Left kidney (tissue), 2 donors: ENCODE results near the gene RASSF8. TPM values are rescaled to one million over a fixed set of nuclear protein-coding genes. Genes with fewer than 3 reads are reported as not detected.

Experiments used
- DNase-seq: peaks from one replicate; pipeline ENCODE4 v3.0.0-alpha.2; 2013
- polyA plus RNA-seq: library from polyadenylated mRNA; unstranded; fragments of 120-200 nt; gene quantifications from one replicate; pipeline ENCODE4 v1.2.1, GENCODE V29; 2013; ENCODE audit not compliant: insufficient read length

Gene RASSF8
- polyA plus RNA-seq, 1 donor, result 83.8 TPM

DNA sequence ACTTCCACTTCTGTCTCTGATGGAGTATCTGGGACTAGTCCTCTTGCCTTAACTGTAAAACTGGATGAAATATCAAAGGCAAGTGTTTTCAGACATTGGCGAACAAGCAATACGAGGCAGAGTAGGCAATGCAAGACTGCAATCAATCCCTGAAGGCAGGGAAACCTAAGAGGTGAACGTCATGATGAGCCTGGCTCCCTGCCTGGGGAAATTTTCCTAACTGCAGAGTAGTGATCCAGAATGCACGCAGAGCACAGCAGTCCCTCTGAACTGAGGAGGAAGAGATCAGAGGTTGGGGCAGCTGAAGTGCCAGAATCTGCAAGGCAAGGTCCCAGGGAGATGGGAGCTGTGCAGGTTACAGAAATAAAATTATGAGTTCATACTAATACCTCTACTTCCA, 147.9 kb downstream of the RASSF8 start:
- DNase-seq, result no peak

DNA sequence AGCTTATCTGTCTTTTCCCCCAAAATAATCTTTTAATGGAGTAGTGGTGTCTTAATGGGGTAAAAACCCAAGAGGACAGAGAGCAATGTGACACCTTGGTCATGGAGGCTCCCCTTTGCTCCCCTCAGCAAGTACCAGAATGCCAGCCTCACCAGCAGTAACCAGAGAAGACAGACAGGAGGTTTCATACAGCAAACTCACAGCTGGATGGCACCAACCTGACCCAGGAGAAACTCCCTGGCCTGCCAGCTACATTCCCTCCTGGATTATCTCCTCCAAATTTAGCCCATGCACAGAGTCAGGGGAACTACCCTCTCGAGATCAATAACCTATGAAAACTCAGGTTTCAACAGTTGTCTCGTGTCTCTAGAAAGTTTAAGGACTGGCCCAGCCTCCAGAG, 150.4 kb downstream of the RASSF8 start:
- DNase-seq, result no peak

DNA sequence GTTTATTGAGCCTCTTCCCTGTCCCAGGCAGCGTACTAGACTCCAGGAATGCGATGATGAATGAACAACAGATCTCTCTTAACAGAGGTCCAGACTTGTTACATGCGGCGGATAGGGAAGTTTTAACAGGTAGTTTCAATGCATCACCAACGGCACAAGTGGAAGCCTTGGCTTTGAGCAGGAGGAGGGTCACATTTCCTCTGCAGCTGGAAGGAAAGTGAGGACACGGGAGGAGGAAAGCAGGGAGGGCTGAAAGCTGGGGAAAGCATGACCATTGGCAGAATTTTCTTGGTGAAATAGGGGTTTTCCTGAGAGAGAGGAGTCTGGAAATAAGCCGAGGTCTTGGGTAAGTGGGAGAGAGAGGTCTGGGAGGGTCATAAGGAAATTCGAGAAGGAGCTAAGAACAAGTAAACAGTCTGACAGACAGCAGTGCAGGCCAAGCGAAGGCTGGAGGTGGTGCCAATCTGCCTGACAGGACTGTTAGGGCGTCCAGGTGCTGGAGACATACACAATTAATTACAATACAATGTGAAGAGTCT, 150.9 kb downstream of the RASSF8 start:
- DNase-seq, result peak; percentile 55

DNA sequence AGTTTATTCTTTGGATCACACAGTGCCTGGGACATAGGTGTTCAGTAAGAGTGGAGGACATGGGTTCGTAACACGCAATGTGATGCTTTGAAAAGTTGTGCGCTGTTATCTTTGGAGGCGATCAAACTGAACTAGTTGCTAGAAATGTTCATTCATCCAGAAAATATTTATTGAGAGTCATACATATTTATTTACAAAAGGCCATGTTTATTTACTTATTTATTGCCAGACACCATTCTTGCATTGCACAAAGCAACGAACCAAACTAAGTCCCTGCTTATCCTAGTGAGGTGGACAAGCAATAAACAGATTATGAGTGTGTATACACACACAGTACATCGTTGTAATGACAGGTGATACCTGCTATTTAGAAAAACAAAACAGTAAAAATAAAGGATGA, 153.8 kb downstream of the RASSF8 start:
- no peak for DNase-seq

DNA sequence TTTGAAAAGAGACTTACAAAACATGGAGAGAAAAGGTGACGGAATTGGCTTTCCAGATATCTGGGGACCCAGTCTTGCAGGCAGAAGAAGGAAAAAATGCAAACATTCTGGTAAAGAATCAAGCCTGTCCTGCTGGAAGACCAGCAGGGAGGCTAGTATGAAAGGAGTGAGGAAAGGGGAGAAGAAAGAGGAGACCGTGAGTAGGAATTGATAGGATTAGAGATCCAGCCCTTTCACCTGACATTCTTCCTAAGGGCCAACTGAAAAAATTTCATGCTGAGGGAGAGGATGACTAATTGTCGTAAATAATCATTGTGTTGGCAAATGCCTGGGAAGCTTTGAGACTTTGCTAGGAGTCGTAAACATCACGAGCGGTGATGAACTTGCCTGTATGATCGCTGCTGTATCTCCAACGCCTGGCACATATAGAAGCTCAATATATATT, 154.2 kb downstream of the RASSF8 start:
- DNase-seq, result no peak

DNA sequence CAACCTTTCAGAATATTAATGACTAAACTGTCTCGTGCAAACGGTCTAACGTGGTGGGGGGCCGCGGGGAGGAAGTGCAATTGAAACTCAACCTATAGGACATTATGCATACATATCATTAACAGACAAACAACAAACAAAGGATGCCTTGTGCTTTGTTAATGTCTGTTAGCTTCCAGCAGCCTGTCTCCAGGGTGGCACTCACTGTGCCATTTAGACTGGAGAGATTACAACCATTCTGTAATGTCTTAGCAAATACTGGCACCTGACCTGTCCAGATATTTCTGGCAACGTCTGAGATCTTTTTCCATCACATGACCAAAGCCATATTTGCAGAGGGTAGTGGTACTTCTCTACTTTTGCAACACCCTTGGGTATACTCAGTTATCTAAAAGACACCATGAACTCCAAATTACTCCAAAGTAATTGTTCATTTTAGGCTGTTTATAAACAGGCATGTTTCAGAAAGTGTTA, 154.7 kb downstream of the RASSF8 start:
- DNase-seq, result no peak

DNA sequence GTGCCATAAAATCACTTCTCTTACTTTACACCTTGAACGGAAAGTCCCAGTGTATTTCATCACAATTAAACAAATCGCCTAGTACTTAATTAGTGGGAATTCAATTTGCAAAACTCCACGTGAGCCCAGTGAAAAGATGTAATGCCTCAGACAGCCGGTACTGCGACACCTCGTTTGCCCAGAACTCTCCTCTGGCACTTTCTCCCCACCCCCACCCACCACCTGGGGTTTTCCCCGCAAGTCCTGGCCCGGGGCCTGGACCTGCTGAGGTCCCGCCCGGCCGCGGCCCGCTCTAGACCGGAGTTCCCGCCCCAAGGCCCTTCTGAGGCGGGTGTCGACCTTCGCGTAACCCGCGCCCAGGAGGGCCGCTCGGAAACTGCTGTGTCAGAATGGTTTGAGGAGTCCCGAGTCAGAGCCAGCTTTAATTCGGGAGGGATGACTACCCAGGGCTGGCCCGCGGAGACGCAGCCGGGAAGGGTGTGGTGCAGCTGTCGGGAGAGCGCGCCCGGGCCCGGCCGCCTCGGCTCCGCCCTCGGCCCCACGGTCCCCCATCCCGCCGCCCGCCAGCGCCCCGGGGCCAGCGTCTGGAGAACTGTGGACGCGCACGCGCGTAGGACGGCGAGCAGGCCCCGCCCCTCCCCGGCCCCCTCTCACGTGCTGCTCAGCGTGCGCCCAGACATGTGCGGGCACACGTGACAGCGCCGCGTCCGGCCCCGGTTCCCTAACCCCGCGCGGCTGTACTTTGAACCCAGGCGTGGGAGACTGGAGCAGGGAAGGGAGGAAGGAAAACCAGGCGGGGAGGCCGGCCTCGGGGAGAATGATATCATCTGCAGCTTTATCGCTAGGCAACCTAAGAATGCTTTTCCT, 155.6 kb downstream of the RASSF8 start:
- DNase-seq, result peak; percentile 89

DNA sequence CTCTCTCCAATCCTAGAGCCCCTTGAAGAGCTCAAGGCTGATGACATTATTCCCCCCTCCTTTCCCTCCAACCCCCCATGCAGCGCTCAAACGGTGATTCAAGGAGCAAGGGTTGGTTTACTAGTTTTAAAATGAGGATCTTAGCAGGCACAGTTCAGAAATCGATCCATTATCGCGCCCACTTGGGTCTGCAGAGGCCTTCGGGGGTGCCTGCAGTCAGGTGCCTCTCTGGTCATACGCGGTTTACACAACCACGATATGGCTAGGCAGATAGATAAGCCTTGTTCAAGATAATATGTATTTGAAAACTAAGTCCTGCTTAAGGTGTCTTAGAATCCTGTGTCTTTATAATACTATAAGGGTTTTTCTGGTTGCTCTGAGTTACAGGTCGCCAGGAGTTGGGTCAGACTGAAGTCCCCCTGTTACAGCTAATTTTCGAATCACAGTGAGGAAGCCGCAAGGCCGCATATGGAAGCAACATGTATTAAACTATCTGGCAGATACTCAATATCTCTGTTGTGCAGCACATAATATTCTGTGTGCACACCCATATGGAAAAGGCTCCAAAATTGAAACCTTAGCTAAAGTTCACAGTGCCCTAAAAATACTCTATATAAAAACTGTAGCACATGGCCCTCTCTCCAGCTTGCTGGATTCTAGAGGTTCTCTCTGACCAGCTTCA, 156.4 kb downstream of the RASSF8 start:
- DNase-seq, result no peak

DNA sequence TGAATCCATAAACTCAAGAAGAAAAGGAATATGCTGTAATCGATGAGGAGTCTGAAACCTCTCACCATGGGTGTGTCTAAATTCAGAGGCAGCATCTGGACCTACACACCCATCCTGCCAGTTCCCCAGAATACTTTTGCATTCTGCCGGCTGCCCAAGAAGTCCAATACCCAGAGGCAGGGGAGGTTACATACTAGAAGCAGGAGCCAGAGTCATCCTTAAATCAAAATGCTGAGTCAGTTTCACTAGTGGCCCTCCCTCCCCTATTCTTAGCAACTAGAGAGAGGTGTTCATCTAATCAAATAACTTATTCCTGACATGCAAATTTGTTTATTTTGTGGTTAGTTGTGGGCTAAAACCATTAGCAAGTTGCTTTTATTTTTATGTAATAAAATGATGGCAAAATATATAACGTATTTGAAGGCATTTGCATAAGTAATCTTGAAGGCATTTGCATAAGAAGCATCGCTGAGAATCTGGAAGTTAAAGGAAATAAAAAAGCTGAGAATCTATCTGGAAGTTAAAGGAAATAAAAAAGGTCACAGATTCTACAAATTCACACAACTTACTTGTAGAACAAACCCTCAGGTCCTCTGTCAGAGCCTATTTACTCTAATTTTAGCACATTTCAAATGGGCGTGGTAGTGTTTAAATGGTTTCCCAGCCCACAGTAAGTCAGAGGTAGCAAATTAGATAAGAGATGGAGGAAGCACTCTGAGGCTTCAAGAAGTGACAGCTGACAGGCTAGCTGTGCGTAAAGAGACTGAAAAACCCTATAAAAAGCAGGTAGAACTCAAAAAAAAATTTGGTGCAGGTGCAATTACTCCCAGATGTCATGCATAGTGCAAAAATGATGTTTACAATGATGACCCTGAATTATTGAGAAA, 158.6 kb downstream of the RASSF8 start:
- DNase-seq, result no peak

DNA sequence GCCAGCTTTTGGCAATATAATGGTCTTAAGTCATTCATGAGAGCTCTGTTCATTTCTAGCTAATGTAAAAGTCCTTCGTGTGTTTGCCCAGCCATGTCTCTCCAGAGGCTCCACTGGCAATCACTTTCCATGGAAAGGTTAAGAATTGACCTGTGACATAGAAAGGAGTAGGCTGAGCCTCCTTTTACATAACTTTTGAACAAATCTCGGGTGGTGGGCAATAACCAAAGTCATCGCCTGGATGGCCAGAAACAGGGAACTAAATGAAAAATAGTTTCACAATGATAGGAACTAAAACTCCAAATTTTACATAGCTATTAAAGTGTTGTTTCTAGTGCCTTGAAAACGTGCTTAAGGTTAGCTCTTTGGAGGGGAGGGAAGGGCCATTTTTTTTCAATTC, 159.8 kb downstream of the RASSF8 start:
- DNase-seq, result no peak

DNA sequence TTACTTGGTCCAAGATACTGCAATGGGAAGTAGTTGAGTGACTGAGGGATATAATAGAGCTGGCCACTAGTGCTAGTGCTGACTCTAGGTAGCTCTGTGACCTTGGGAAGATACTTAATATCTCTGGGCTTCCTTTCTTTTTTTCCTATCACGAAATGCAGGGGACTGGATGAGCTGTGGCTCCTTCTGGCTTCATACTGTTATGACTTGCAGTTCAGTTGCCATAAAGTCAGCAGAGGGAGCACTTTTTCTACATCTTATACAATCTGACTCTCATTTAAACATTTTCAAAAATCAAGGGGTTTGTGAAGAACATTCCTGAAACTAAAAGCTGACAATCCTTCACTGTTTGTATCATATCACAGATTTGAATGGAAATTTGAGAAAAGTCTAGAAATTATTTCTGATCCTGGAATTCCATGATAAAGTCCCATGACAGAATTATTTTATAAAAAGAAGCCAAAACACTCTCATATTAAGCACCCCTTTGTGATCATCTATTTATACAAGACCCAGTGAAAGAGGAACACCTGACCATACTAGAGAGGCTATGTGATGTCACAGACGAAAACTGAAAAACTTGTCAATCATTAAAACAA, 161.0 kb downstream of the RASSF8 start:
- DNase-seq, result no peak

DNA sequence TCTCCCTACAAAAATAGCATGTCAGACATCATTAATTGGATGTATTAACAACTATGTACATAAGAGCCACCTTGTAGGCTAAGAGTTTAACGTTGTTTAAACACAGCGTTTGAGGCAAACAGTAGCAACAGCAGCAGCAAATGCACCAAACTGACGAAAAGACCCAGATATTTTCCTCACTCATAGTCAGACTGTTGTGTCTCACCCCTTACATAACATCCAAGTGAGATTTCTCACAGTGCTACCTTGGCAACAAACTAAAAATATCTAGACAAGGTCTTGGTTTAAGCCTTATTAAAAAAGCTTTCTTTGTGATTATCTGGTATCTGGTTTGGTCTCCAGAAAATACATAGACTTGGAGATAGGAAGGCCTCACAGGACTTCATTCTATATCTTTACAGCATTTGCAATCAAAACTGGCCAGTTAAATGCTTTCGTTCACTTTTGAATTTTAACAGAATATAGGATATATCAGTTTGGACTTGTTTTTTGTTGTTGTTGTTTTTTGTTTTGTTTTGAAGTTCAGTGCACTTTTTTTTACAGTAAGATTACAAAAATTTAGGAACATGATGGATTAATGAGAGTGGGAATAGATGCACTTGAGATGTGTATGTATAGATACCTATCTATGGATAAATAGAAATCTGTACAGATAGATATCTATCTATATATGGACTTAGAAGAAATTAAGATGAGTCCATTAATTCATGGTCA, 162.2 kb downstream of the RASSF8 start:
- no peak for DNase-seq

DNA sequence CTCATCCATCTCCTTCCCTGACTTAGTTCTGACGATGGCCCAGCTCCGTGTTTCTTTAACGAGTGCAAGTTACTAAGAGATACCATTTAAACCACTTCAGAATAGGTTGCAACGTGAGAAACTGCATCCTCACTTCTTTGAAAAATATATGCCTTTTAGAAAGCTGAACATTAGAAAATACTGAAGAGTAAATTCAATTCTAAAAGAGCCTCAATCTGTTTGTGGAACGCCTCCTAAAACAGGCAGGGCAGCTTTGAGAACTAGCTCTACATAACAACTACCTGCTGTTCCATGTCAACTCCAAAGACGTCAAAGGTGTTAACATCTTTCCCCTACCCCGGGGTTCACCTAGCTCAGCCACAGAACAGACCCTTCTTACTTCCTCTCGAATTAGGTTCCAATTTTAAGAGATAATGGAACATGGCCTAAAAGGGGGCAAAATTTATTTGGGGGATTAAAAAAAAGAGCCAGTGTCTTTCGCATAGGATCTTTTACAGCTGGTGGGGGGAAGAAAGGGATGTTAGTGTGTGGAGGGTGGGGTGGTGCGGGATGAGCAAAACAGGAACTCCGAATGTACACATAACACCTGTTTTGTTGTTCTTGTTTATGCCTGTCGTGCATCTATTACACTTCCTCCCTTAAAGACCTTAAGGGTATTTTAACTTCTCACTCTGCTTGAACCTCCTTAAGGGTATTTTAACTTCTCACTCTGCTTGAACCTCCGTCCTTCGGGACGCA, 163.0 kb downstream of the RASSF8 start:
- no peak for DNase-seq

DNA sequence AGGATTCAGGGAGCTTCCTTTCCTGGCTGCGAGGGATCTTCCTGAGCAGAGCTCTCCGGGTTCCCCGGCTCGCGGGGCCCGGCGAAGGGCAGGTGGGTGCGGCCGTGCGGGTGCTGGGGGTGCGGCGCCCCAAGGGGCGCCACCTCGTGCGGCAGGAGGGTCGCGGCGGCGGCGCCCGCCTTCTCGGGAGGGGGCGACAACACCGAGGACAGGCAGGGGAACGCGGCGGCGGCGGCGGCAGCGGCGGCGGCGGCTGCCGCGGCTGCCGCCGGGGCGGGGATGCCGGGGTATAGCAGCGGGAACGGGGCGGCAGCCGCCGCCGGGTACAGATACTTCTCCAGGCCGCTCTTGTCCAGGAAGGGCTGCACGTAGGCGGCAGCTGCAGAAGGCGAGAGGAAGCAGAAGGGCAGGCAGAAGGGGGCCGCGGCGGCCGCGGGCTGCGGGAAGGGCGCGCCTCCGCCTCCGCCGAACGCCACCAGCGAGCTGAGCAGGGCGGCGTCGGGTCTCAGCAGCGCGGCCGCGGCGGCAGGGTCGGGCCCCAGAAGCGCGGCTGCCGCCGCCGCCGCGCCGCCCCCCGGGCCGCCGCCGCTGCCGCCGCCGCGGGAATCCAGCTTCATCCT, 163.7 kb downstream of the RASSF8 start:
- DNase-seq, result no peak

DNA sequence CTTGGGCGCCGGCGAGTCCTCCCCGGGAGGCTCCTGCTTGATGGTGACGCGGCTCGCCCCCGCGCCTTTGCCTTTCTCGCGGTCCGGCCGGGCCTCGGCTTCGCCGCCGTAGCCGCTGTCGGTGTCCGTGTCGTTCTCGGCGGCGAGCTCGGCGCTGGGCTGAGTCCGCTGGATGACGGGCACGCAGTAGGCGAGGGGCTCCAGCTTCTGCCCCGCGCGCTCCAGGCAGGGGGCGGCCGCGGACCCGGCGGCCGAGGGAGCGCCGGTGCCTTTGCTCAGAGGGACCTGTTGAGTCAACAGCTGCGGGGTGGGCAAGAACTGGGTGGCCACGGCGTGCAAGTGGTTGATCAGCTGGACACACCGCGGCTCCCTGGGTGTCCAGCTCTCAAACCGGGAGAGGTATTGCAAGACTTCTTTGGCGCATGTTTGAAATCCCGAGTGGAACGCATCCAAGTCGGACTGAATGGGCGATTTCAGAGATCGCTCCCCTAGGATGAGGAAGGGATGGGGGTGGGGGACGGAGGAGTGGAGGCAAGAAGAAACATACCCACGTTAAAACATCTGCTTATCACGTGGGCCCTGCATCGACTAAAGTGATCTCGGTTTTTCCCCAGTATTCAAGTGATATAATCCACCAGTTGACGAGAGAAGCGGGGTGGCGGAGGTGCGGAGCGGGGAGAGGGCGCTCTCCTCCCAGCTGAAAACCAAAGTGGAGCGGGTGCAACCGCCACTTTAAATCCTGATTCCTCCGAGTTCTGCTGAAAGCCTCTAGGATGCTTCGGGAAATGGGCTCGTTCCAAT, 164.4 kb downstream of the RASSF8 start:
- no peak for DNase-seq

DNA sequence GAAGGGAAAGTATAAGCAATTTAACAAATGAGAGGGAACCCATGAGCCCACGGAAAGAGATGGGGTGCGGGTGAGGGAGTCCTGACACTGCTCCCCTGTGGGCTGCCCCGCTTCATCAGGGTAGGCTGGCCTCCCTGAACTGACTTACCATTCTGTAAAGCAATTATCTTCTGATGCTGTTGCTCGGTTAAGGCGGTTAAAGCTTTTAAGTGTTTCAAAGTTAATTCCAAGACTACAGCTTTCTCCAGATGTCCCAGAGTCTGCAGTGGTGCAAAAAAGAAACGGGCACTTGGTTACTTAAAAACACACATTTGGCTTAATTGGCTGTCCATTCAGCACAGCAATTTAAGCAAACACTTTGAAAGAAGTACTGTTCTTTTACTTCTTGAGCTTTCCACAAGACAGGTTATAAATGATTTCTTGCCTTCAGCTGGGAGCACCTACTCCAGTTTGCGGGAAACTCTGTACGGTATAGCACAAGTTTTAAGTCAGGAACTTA, 165.0 kb downstream of the RASSF8 start:
- no peak for DNase-seq

DNA sequence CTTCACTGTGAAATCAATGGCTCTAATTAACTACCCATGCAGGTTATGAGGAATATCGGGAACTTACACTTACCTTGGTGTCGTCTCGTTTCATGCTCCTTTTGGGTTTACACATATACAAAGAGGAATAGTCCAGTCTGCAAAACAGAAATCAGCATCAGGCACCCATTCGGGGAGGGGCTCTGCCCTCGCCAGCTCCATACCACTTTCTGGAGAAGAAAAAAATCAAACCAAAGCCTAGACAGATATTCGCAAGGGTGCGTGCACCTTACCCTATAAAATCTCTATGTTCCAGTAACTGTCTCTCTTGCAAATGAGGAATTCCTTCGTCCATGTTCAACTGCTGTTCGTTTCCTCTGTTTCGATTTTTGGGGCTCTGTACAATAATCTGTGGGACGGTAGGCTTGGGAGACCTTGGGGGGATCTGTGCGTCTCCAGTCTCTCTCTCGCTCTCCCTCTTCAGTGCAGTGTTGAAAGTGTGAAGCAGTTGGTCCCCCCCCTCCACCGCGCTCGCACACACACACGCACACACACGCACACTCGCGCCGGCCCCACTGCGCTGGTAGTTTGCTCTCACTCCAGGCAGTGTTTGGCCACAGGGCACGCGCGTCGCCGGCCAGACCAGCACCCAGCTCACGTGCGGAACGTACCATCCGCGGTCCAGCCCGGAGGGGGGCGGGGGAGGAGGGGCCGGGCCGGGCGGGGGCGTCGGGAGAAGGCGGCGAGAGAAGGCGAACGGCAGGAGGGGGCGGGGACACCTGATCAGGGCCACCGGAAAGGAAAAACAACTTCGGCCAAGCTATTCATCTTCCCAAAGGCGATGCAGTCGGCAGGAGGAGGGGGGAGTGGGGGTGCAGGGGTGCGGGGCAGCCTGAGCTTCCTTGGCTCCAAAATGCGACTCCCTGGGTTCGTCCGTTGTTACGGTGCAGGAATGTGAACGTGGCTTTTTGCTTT, 166.2 kb downstream of the RASSF8 start, which contains the start of gene BHLHE41:
Gene BHLHE41 (minus strand): TSS at position 592 of the 954 bp plus-strand sequence. CDS start 258 bp downstream, at position 334.
- DNase-seq, result no peak
